ENCODE measurements around the gene CRK. TPM values are rescaled to one million over a fixed set of nuclear protein-coding genes. Genes with fewer than 3 reads are reported as not detected.

Gene CRK
- polyA plus RNA-seq, 3 donors, result 22.3 to 28.0 (median 26.5) TPM

DNA sequence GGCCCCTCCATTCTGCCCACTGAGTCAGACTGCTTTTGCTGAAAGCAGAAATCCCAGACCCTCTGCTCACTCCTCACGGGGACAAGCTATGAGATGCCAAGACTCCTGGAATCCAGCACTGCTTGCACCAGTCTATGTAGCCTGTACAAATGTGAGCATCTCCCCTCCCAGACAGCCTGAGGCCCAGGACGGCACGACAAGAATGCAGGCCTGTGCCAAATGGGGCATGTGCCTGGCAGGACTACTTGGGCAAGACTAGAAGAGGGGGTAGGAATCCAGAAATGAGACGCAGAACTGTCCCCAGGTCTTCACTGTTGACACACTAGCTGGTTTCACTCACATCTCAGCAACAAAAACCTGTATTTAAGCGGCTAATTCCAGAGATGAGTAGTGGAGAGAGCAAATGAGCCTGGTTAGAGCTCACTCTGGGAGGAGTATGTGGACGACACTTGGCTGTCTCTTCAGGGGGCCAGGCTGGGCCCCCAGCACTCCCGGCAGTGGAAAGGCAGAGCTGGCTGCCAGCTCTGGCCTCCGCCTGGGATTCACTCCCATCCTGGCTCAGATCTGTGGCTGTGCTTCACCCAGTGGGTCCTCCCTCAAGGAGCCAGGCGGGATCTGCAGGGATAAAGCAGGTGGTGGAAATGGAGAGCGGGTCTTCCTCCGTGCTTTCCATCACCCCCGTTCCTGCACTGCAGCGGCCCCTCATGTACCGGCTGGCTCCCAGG lies 39.4 kb upstream of the CRK start:
- Histone ChIP-seq H3K27ac (ENCODE audit: low read depth in 1 of 2, low read length in 2 of 2) (no peak overlapping the region), H4K20me1 (ENCODE audit: insufficient read depth, low read length) (peaks cover 28% of the 10 kb centered on the region), H3K27me3 (ENCODE audit: control insufficient read depth in 2 of 2, insufficient read depth in 2 of 2, low read length in 2 of 2) (peaks cover 3 to 24% of the 10 kb centered on the region in 2 donors), H2AFZ (ENCODE audit: insufficient read depth, low read depth, low read length, poor library complexity, severe bottlenecking) (no peak overlapping the region), H3K4me2 (replicated peaks; ENCODE audit: extremely low read depth, low read length, poor library complexity, severe bottlenecking) (no peak overlapping the region), H3K36me3 (replicated peaks in 1 of 2; ENCODE audit: control insufficient read depth in 1 of 2, insufficient read depth in 2 of 2, low read length in 2 of 2) (peaks cover 30 to 55% of the 10 kb centered on the region in 2 donors), H3K4me3 (replicated peaks in 1 of 3; ENCODE audit: low read depth in 2 of 3, low read length in 3 of 3) (no peak overlapping the region), H3K9ac (ENCODE audit: insufficient read depth, low read length, poor library complexity, severe bottlenecking) (no peak overlapping the region), H3K79me2 (ENCODE audit: insufficient read depth, low read length) (no peaks in the 10 kb centered on the region), H3K4me1 (ENCODE audit: control insufficient read depth in 1 of 2, insufficient read depth in 2 of 2, low read length in 2 of 2) (peaks cover 29 to 33% of the 10 kb centered on the region in 2 donors), H3K9me3 (replicated peaks in 1 of 2; ENCODE audit: control insufficient read depth in 1 of 2, insufficient read depth in 1 of 2, low read length in 2 of 2) (no peaks in the 10 kb centered on the region)
- intact Hi-C loops (cut with micrococcal nuclease), result no loop called here
- H3K4me1 Mint-ChIP-seq, result peaks cover 29% of the 10 kb centered on the region
- DNase-seq, result no peak
- H3K9me3 Mint-ChIP-seq, result peaks cover 0 to 2% (median 0%) of the 10 kb centered on the region in 7 donors
- WGBS (ENCODE audit: insufficient coverage), result 97% methylated on average over 5 of the region's 14 CpGs
- H3K36me3 Mint-ChIP-seq, result peaks cover 54 to 61% of the 10 kb centered on the region in 2 donors
- H3K4me3 Mint-ChIP-seq, result no peak overlapping the region
- no peak overlapping the region for H3K27ac Mint-ChIP-seq
- peaks cover 21 to 32% (median 31%) of the 10 kb centered on the region in 3 donors for H3K27me3 Mint-ChIP-seq (ENCODE audit: low read depth in 3 of 3)
- TF ChIP-seq, protein P1, sequence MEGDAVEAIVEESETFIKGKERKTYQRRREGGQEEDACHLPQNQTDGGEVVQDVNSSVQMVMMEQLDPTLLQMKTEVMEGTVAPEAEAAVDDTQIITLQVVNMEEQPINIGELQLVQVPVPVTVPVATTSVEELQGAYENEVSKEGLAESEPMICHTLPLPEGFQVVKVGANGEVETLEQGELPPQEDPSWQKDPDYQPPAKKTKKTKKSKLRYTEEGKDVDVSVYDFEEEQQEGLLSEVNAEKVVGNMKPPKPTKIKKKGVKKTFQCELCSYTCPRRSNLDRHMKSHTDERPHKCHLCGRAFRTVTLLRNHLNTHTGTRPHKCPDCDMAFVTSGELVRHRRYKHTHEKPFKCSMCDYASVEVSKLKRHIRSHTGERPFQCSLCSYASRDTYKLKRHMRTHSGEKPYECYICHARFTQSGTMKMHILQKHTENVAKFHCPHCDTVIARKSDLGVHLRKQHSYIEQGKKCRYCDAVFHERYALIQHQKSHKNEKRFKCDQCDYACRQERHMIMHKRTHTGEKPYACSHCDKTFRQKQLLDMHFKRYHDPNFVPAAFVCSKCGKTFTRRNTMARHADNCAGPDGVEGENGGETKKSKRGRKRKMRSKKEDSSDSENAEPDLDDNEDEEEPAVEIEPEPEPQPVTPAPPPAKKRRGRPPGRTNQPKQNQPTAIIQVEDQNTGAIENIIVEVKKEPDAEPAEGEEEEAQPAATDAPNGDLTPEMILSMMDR (IDR thresholded peaks at IDR 0.05), result no peak

GRCh38 chr17:1494736-1495253 lies 38.8 kb upstream of the CRK start:
- no peaks in the 10 kb centered on the region for H3K9me3 ChIP-seq (replicated peaks in 1 of 2; ENCODE audit: control insufficient read depth in 1 of 2, insufficient read depth in 1 of 2, low read length in 2 of 2)
- no peak overlapping the region for H3K4me3 ChIP-seq (replicated peaks in 1 of 3; ENCODE audit: low read depth in 2 of 3, low read length in 3 of 3)
- peaks cover 31% of the 10 kb centered on the region for H3K4me1 Mint-ChIP-seq
- WGBS (ENCODE audit: insufficient coverage), result 97% methylated on average over 6 of the region's 11 CpGs
- peaks cover 28% of the 10 kb centered on the region for H4K20me1 ChIP-seq (ENCODE audit: insufficient read depth, low read length)
- no peaks in the 10 kb centered on the region for H3K79me2 ChIP-seq (ENCODE audit: insufficient read depth, low read length)
- H3K27ac Mint-ChIP-seq, result no peak overlapping the region
- no peak overlapping the region for H3K27ac ChIP-seq (ENCODE audit: low read depth in 1 of 2, low read length in 2 of 2)
- H3K4me1 ChIP-seq (ENCODE audit: control insufficient read depth in 1 of 2, insufficient read depth in 2 of 2, low read length in 2 of 2), result peaks cover 30 to 37% of the 10 kb centered on the region in 2 donors
- TF ChIP-seq, protein P1 (IDR thresholded peaks at IDR 0.05), result no peak
- no peak overlapping the region for H3K9ac ChIP-seq (ENCODE audit: insufficient read depth, low read length, poor library complexity, severe bottlenecking)
- no peak overlapping the region for H3K4me3 Mint-ChIP-seq
- H3K27me3 Mint-ChIP-seq (ENCODE audit: low read depth in 3 of 3), result peaks cover 22 to 39% (median 33%) of the 10 kb centered on the region in 3 donors
- H3K36me3 ChIP-seq (replicated peaks in 1 of 2; ENCODE audit: control insufficient read depth in 1 of 2, insufficient read depth in 2 of 2, low read length in 2 of 2), result peaks cover 30 to 52% of the 10 kb centered on the region in 2 donors
- H3K36me3 Mint-ChIP-seq, result peaks cover 52 to 58% of the 10 kb centered on the region in 2 donors
- no peak for DNase-seq
- intact Hi-C loops (cut with micrococcal nuclease), result loop anchor here (5.0 kb wide), 1 partner anchor 37 kb away; the partner anchor contains the start of gene CRK (in 2 of the 2)
- no peak overlapping the region for H2AFZ ChIP-seq (ENCODE audit: insufficient read depth, low read depth, low read length, poor library complexity, severe bottlenecking)
- no peak overlapping the region for H3K4me2 ChIP-seq (replicated peaks; ENCODE audit: extremely low read depth, low read length, poor library complexity, severe bottlenecking)
- H3K9me3 Mint-ChIP-seq, result peaks cover 0 to 2% (median 0%) of the 10 kb centered on the region in 7 donors
- peaks cover 3 to 24% of the 10 kb centered on the region in 2 donors for H3K27me3 ChIP-seq (ENCODE audit: control insufficient read depth in 2 of 2, insufficient read depth in 2 of 2, low read length in 2 of 2)
